K562 (cell line): Measurements from ENCODE around the gene ARID3B. TPM values are rescaled to one million over a fixed set of nuclear protein-coding genes. Genes with fewer than 3 reads are reported as not detected.
A peak's percentile ranks its signal among the peaks of the same experiment; 100 is the strongest.

Source experiments
- CAMTA2 ChIP-seq: fragments of 250-450 bp; sonication (Bioruptor Pico); conservative IDR thresholded peaks from 2 replicates; pipeline ENCODE4 v1.5.1; 2022
- EGR1 ChIP-seq: fragments of 450-650 bp; conservative IDR thresholded peaks from 2 replicates; pipeline ENCODE4 v1.6.1; 2017; ENCODE audit warnings: mild to moderate bottlenecking
- EZH2 ChIP-seq: IDR thresholded peaks from 2 replicates; pipeline ENCODE4 v1.6.1; 2012; ENCODE audit warnings: low read depth, mild to moderate bottlenecking, inconsistent platforms, low read length, borderline replicate concordance
- GABPB1 ChIP-seq: sonication (generic); formaldehyde crosslinking; IDR thresholded peaks from 2 replicates; pipeline ENCODE4 v1.8.0; 2022; ENCODE audit warnings: mild to moderate bottlenecking, missing genetic modification reagents
- RERE ChIP-seq: sonication (generic); formaldehyde crosslinking; IDR thresholded peaks from 2 replicates; pipeline ENCODE4 v1.8.0; 2023; ENCODE audit warnings: missing genetic modification reagents, mild to moderate bottlenecking, borderline replicate concordance
- RFX5 ChIP-seq: IDR thresholded peaks from 2 replicates; pipeline ENCODE4 v1.6.1; 2011; ENCODE audit warnings: low read depth, mild to moderate bottlenecking, improper control_type of control experiment, low read length
- SIN3A ChIP-seq, 2 experiments: fragments of 150-350 bp in 1 of 2; IDR thresholded peaks; 2 replicates each; pipeline ENCODE4 v1.6.1; 2011 to 2016; ENCODE audit warnings: borderline replicate concordance in 2 of 2, low read depth in 2 of 2, low read length in 2 of 2, mild to moderate bottlenecking in 2 of 2, moderate library complexity in 2 of 2; ENCODE audit not compliant: control insufficient read depth in 1 of 2
- ZBTB40 ChIP-seq, 2 experiments: fragments of 450-650 bp in 1 of 2; sonication (generic) in 1 of 2; formaldehyde crosslinking in 1 of 2; IDR thresholded peaks; 2 replicates each; pipeline versions ENCODE4 v1.7.1 to v1.9.0; 2016 to 2022; ENCODE audit warnings: inconsistent platforms in 1 of 2, mild to moderate bottlenecking in 1 of 2, missing genetic modification reagents in 1 of 2
- ZFX ChIP-seq: sonication (generic); formaldehyde crosslinking; IDR thresholded peaks from 2 replicates; pipeline ENCODE4 v1.8.0; 2022; ENCODE audit warnings: mild to moderate bottlenecking, missing genetic modification reagents, moderate library complexity
- ZNF76 ChIP-seq: fragments of 250-450 bp; sonication (Bioruptor Pico); IDR thresholded peaks from 2 replicates; pipeline ENCODE4 v1.4.0; 2020; ENCODE audit warnings: mild to moderate bottlenecking, moderate library complexity, borderline replicate concordance
- ZSCAN29 ChIP-seq: fragments of 450-650 bp; IDR thresholded peaks from 2 replicates; pipeline ENCODE4 v1.6.1; 2017
- ZSCAN32 ChIP-seq: fragments of 450-650 bp; formaldehyde crosslinking; IDR thresholded peaks from 2 replicates; pipeline ENCODE4 v1.4.0; 2020; ENCODE audit warnings: mild to moderate bottlenecking, moderate library complexity
- polyA plus RNA-seq, 8 experiments: library from polyadenylated mRNA; depleted of rRNA in 4 of 8; stranded (reverse) in 5 of 8; unstranded in 3 of 8; fragments of >200 nt; fragmentation: Nextera tagmentation in 2 of 8; fragmentation: Illumina TruSeq in 1 of 8; extraction: Ambion mirVana in 2 of 8; extraction: Trizol in 1 of 8; gene quantifications; 2 replicates each; pipeline versions ENCODE4 v1.2.1 to v1.2.3, GENCODE V29; 2011 to 2014; ENCODE audit warnings: inconsistent platforms in 1 of 8, missing spikeins in 1 of 8
- total RNA-seq, 7 experiments: library from RNA; depleted of rRNA in 6 of 7; stranded (reverse); fragments of >200 nt in 6 of 7; fragmentation: Illumina TruSeq in 2 of 7; extraction: Trizol in 2 of 7; gene quantifications; 2 replicates each; pipeline versions ENCODE4 v1.2.1 to v1.2.3, GENCODE V29; 2011 to 2021; ENCODE audit warnings: low replicate concordance in 1 of 7

The ARID3B gene
- total and polyA plus RNA-seq, 9 of the 15 experiments (the other 6 are each of a cell fraction or from before 2014, with no cell fraction given) = 0.32 to 15.1 (median 7.1) TPM

DNA sequence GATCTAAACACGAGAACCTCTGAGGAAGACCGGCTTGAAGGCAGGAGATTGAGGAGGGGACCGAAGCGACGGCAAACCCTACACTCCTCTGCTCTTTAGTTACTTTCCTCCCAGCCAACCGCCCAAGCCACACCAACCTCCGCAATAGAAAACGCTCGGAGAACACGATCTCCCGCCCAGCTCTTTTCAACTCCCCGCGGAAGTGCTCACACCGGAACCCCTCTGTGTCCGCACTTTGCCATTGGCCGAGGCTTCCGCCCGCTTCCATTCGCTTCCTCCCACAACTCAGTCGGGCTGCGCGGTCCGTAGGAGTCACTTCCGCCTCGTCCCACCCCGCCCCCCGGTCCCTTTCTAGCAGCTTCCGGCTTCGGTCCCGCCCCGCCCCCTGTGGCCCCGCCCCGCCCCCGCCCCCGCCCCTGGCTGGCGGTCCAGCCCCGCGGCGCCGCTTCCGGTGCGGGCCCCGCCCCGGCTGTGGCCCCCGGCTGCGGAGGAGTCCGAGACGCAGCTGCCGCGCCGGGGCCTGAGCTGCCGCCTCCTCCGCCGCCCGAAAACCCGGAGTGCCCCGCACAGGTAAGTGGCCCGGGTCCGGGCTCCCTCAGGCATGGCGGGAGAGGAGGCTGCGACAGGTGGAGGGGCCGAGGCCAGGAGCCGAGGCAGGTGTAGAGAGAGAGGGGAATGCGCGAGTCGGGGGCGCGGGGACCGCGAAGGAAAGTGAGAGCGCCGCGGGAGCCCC, at the start of gene ARID3B (continued):
- TF ChIP-seq ZBTB40 (IDR thresholded peaks at IDR 0.05) (peak; percentile 97), ZBTB40 (CRISPR knock-in tag; IDR thresholded peaks at IDR 0.05) (no peak), SIN3A (IDR thresholded peaks at IDR 0.05; ENCODE audit: borderline replicate concordance in 2 of 2, control insufficient read depth in 1 of 2, low read depth in 2 of 2, low read length in 2 of 2) (peak; percentile 55 to 85; a peak in 2 of 4 replicates), EGR1 (peak; percentile 43), ZSCAN29 (0 out of 2 replicates have a peak, but pooled peaks have one; percentile 59), ZNF76 (CRISPR knock-in tag) (no peak), ZSCAN32 (CRISPR knock-in tag) (no peak), ZFX (CRISPR knock-in tag) (peak; percentile 53; the same call in 1 of the 2 replicates), RFX5 (no peak), EZH2 (no peak), RERE (CRISPR knock-in tag) (0 out of 2 replicates have a peak, but pooled peaks have one; percentile 3), GABPB1 (CRISPR knock-in tag) (peak; percentile 93), CAMTA2 (CRISPR knock-in tag) (no peak)
